Stomach (tissue), 9 donors: ENCODE measurements around the gene SALL1. TPM values are rescaled to one million over a fixed set of nuclear protein-coding genes. Genes with fewer than 3 reads are reported as not detected.

Experiments used
- DNase-seq, 2 donors: peaks; one replicate each; pipeline versions ENCODE4 v3.0.0 to v3.0.0-alpha.2; 2013 to 2019
- H3K27ac ChIP-seq, 5 donors: fragments of 200-600 bp in 4 of 5; sonication (generic) in 4 of 5; one replicate each; pipeline ENCODE4 v1.5.1; 2013 to 2019; ENCODE audit warnings: mild to moderate bottlenecking in 1 of 5, moderate library complexity in 1 of 5
- H3K27me3 ChIP-seq, 3 donors: fragments of 200-600 bp; sonication (generic); one replicate each; pipeline ENCODE4 v1.5.1; 2017 to 2019; ENCODE audit warnings: mixed run types in 1 of 3
- H3K36me3 ChIP-seq, 4 donors: fragments of 200-600 bp; sonication (generic); 1 replicate in 3 of 4; 2 replicates in 1 of 4; pipeline ENCODE4 v1.5.1; 2016 to 2019
- H3K4me1 ChIP-seq, 4 donors: fragments of 200-600 bp; sonication (generic); one replicate each; pipeline ENCODE4 v1.5.1; 2016 to 2019
- H3K4me3 ChIP-seq, 4 donors: fragments of 200-600 bp; sonication (generic) in 3 of 4; one replicate each; pipeline ENCODE4 v1.5.1; 2016 to 2019; ENCODE audit warnings: mild to moderate bottlenecking in 1 of 4
- H3K9me3 ChIP-seq, 4 donors: fragments of 200-600 bp; sonication (generic); one replicate each; pipeline ENCODE4 v1.5.1; 2016 to 2019
- EP300 ChIP-seq: sonication (generic); formaldehyde crosslinking; IDR thresholded peaks from one replicate; pipeline ENCODE4 v1.6.1; 2017; ENCODE audit warnings: antibody characterized with exemption
- POLR2A ChIP-seq, 4 donors: fragments of 450-650 bp; IDR thresholded peaks; one replicate each; pipeline ENCODE4 v1.6.1; 2016; ENCODE audit warnings: antibody characterized with exemption in 4 of 4, control low read depth in 2 of 4, mild to moderate bottlenecking in 1 of 4, moderate library complexity in 1 of 4
- POLR2AphosphoS5 ChIP-seq, 3 donors: sonication (generic); formaldehyde crosslinking; IDR thresholded peaks; one replicate each; pipeline ENCODE4 v1.6.1; 2016; ENCODE audit warnings: antibody characterized with exemption in 3 of 3
- WGBS, 5 donors: extraction: QIAGEN DNeasy Blood & Tissue Kit in 3 of 5; methylation state at CpG; one replicate each; pipeline versions ENCODE4 v1.1.5 to v1.1.7; 2013 to 2018; 5-methylcytosine and 5-hydroxymethylcytosine counted together
- intact Hi-C: fragments of 100-400 bp; cut with DNase I; formaldehyde crosslinking; loops from one replicate; pipeline ENCODE4 v1.15.1; 2023; ENCODE audit warnings: low total_unique reads
- polyA plus RNA-seq, 3 donors: library from polyadenylated mRNA; stranded (reverse); fragments of 200-250 nt; gene quantifications; one replicate each; pipeline ENCODE4 v1.2.3, GENCODE V29; 2013
- total RNA-seq, 5 donors: library from RNA; depleted of rRNA; stranded (reverse); fragments of >200 nt; gene quantifications; one replicate each; pipeline versions ENCODE4 v1.1.0 to v1.2.3, GENCODE V29; 2014 to 2016
- TF ChIP-seq, protein P1 (sequence below), 7 experiments: fragments of 450-650 bp in 4 of 7; fragments of 200-600 bp in 3 of 7; sonication (generic) in 3 of 7; IDR thresholded peaks; one replicate each; pipeline ENCODE4 v1.5.1; 2016 to 2019; ENCODE audit warnings: antibody characterized with exemption in 7 of 7, control low read depth in 2 of 7, mild to moderate bottlenecking in 1 of 7
- donor health status: healthy with polysubstance abuse.
- donor health status: Bipolar disorder and iron deficiency.
- donor health status: healthy.

SALL1 gene
- total and polyA plus RNA-seq, 8 donors = 0.43 to 6.3 (median 0.97) TPM; not detected in 2

DNA sequence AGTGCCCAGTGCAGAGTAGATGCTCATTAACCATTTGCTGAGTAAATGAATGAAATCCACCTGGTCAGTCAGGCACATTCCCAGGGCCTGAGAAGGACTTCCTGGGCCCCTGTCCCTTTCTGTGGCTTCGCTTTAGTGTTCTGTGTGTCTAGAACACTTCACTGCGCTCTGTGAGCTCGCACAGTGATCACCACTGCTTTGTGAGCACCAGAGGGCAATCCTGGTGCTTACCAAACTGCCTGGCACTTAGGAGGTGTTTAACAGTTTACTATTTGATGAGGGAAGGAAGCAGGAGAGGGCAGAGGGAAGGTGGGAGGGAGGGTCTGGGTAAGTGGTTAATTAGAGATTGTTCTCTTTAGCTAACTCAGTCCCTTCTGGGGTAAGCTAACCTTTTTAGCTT lies 26.2 kb downstream of the SALL1 start:
- H3K27ac ChIP-seq = no peak overlapping the region
- intact Hi-C loops = no loop called here
- DNase-seq = no peak
- H3K4me3 ChIP-seq = no peak overlapping the region
- H3K9me3 ChIP-seq = no peaks in the 10 kb centered on the region
- WGBS, 5 donors = 72 to 92% (median 87%) methylated on average over 3 of the region's 3 CpGs
- no peaks in the 10 kb centered on the region for H3K4me1 ChIP-seq
- H3K36me3 ChIP-seq = no peaks in the 10 kb centered on the region
- peaks cover 0 to 19% (median 0%) of the 10 kb centered on the region in 3 donors for H3K27me3 ChIP-seq
- TF ChIP-seq POLR2AphosphoS5 (IDR thresholded peaks at IDR 0.05) (no peak), POLR2A (IDR thresholded peaks at IDR 0.05) (no peak)

DNA sequence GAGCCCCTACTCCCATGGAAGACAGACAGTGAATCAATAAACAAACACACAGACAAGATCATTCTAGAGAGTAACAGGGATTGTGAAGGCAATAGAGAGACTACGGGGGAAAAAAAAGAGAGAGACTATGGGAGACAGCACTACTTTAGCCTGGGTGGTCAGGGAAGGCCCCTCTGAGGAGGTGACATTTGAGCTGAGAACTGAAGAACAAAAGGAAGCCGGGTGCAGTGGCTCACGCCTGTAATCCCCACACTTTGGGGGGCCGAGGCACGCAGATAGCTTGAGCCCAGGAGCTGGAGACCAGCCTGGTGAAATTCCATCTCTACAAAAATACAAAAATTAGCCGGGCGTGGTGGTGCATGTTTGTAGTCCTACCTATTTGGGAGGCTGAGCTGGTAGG lies 29.2 kb downstream of the SALL1 start:
- Histone ChIP-seq H3K4me3 (no peak overlapping the region), H3K27me3 (peaks cover 0 to 26% (median 0%) of the 10 kb centered on the region in 3 donors), H3K27ac (no peak overlapping the region), H3K4me1 (no peaks in the 10 kb centered on the region), H3K9me3 (no peaks in the 10 kb centered on the region), H3K36me3 (no peaks in the 10 kb centered on the region)
- intact Hi-C loops = no loop called here
- WGBS, 5 donors = 44 to 56% (median 55%) methylated on average over 7 of the region's 7 CpGs
- no peak for TF ChIP-seq POLR2A (IDR thresholded peaks at IDR 0.05)
- TF ChIP-seq, protein P1, sequence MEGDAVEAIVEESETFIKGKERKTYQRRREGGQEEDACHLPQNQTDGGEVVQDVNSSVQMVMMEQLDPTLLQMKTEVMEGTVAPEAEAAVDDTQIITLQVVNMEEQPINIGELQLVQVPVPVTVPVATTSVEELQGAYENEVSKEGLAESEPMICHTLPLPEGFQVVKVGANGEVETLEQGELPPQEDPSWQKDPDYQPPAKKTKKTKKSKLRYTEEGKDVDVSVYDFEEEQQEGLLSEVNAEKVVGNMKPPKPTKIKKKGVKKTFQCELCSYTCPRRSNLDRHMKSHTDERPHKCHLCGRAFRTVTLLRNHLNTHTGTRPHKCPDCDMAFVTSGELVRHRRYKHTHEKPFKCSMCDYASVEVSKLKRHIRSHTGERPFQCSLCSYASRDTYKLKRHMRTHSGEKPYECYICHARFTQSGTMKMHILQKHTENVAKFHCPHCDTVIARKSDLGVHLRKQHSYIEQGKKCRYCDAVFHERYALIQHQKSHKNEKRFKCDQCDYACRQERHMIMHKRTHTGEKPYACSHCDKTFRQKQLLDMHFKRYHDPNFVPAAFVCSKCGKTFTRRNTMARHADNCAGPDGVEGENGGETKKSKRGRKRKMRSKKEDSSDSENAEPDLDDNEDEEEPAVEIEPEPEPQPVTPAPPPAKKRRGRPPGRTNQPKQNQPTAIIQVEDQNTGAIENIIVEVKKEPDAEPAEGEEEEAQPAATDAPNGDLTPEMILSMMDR (IDR thresholded peaks at IDR 0.05) = no peak
- TF ChIP-seq POLR2AphosphoS5 (IDR thresholded peaks at IDR 0.05) = no peak
- DNase-seq = no peak

DNA sequence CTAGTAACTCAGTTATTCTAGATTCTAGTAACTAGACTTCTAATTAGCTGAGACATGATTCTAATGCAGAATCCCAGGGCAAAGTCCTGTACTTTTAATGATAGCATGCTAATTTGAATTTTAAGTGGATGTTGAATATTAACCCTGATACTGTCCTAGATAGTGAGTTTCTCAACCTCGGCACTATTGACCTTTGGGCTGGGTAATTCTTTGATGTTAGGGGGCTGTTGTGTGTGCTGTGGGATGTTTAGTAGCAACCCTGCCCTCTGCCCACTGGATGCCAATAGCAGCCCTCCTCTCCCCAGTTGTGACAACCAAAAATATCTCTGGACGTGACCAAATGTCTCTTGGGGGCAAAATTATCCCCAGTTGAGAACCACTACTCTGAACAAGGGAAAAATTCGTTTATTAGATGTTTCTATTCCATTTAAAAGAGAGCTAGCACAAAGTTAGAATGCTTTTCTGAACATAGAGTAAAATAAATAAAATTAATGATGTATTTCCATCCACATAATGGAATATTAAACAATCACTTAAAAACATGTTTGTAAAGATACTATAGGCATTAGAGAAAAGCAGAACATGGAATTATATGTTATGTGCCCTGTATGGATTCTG lies 30.2 kb downstream of the SALL1 start:
- TF ChIP-seq POLR2AphosphoS5 (IDR thresholded peaks at IDR 0.05) (no peak), POLR2A (IDR thresholded peaks at IDR 0.05) (no peak), EP300 (no peak)
- TF ChIP-seq, protein P1 (IDR thresholded peaks at IDR 0.05) = no peak
- 23 to 33% (median 28%) methylated on average over 3 of the region's 3 CpGs for WGBS, 5 donors
- DNase-seq = no peak
- H3K27me3 ChIP-seq = peaks cover 0 to 31% (median 0%) of the 10 kb centered on the region in 3 donors
- no peaks in the 10 kb centered on the region for H3K9me3 ChIP-seq
- H3K36me3 ChIP-seq = no peaks in the 10 kb centered on the region
- H3K4me3 ChIP-seq = no peak overlapping the region
- no peaks in the 10 kb centered on the region for H3K4me1 ChIP-seq
- no peak overlapping the region for H3K27ac ChIP-seq
- intact Hi-C loops = no loop called here

DNA sequence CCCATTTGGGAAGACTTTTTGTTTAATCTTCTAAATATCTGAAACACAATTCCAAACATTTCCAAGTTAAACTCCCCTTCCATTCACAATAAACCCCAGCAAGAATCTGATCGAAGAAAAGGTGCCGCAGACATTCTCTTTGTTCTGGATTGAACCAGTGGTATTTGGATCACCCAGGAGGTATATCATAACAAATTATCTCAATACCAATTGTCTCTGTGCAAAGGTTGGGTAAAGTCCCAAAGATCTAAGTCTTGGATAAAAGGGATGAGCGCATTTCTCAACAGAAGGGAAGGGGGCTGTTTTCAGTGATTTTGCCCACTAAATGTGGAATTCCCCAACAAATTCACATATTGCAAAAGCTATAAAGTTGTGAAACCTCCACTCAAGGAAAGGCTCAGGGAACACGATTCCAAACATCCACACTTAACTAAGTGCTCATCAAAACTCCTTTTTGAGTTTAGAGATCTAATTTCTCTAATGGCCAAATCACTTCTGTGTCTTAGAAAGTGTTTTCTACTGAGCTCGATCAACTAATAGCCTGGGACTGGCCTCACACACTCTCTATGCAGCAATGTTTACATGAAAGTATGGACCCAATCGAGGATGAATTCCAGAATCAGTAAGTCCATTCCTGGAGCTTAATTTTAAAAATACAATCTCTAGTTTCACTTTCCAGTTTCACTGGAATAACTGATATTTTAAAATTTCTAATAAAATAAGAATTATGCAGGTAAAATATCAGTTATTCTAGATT lies 30.9 kb downstream of the SALL1 start:
- intact Hi-C loops = no loop called here
- H3K27me3 ChIP-seq = peaks cover 0 to 36% (median 0%) of the 10 kb centered on the region in 3 donors
- DNase-seq = no peak
- no peaks in the 10 kb centered on the region for H3K4me1 ChIP-seq
- TF ChIP-seq POLR2A (IDR thresholded peaks at IDR 0.05) = no peak
- no peak for TF ChIP-seq EP300
- TF ChIP-seq POLR2AphosphoS5 (IDR thresholded peaks at IDR 0.05) = no peak
- TF ChIP-seq, protein P1 (IDR thresholded peaks at IDR 0.05) = no peak
- no peak overlapping the region for H3K4me3 ChIP-seq
- WGBS, 5 donors = 61 to 72% (median 69%) methylated on average over 6 of the region's 6 CpGs
- no peaks in the 10 kb centered on the region for H3K9me3 ChIP-seq
- no peak overlapping the region for H3K27ac ChIP-seq
- no peaks in the 10 kb centered on the region for H3K36me3 ChIP-seq

DNA sequence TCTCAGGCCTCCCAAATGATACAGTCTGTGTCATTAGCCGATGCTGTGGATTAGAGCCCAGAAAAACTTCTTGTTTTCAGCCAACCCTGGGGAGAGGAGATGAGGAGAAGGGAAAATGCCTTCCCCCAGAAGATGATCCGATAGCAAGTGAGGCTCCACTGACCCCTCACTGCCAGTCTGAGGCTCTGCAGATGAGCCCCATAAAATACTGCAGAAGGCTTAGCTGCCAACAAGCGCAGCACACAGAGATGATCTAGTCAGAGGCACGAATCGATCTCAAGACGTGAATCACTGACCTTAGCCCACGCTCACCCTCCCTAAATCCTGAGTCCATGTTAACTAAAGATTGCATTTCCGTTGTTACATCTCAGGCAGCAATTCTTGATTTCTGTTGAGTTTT lies 31.5 kb downstream of the SALL1 start:
- no peak overlapping the region for H3K27ac ChIP-seq
- no peaks in the 10 kb centered on the region for H3K4me1 ChIP-seq
- no peak for DNase-seq
- no peaks in the 10 kb centered on the region for H3K36me3 ChIP-seq
- no peaks in the 10 kb centered on the region for H3K9me3 ChIP-seq
- H3K4me3 ChIP-seq = no peak overlapping the region
- intact Hi-C loops = no loop called here
- TF ChIP-seq POLR2AphosphoS5 (IDR thresholded peaks at IDR 0.05) = no peak
- TF ChIP-seq EP300 = no peak
- TF ChIP-seq, protein P1 (IDR thresholded peaks at IDR 0.05) = no peak
- TF ChIP-seq POLR2A (IDR thresholded peaks at IDR 0.05) = no peak
- peaks cover 0 to 36% (median under 1%) of the 10 kb centered on the region in 3 donors for H3K27me3 ChIP-seq
- 51 to 66% (median 55%) methylated on average over 8 of the region's 8 CpGs for WGBS, 5 donors
